ENCODE data around the gene ARL6IP4. TPM values are rescaled to one million over a fixed set of nuclear protein-coding genes. Genes with fewer than 3 reads are reported as not detected.

ARL6IP4 gene
- total RNA-seq, 2 donors from 2014 or later, result 136 to 158 TPM

DNA sequence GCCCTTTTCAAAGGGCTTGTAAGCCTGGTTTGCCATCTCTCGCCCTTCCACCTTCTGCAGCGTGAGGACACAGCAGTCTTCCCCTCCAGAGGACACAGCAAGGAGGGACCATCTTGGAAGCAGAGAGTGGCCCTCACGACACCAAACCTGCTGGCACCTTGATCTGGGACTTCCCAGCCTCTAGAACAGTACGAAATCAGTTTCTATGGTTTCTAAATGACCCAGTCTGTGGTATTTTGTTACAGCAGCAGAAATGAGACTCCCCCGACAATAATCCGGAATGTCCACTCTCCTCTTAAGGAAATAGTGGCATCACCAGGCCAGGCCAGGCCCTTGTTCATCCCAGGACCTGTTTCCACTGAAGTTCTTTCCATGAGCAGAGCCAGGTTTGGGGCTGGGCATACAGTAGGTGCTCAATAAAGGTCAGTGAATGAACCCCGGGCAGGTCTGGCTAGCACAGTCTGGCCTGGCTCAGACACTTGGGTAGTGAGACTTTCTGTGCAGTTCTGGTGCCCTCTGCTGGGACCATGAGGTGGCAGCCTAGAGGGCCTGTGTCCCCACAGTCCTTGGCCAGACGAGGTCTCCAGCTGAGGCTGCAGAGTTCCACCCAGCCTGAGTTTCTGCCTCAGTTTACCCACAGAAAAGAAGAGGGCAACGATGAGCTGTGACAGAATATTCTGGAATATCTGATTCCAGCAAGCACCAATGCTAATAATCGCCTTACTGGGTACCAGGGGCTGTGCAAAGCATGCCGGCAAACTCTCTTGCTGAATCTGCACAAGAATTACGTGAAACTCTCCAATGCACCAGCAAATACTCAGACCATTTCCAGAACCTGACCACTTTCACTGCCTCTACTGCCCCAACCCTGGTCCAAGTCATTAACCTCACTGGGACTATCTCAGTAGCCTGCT is 28.2 kb upstream of the ARL6IP4 start:
- DNase-seq (peak; percentile 81 to 84), ATAC-seq (peak; percentile 83)
- intact Hi-C loops (cut with DNase I, micrococcal nuclease), result loop anchor here (5.0 kb wide), 3 partner anchors 90 to 160 kb away; no protein-coding TSS in a partner anchor

DNA sequence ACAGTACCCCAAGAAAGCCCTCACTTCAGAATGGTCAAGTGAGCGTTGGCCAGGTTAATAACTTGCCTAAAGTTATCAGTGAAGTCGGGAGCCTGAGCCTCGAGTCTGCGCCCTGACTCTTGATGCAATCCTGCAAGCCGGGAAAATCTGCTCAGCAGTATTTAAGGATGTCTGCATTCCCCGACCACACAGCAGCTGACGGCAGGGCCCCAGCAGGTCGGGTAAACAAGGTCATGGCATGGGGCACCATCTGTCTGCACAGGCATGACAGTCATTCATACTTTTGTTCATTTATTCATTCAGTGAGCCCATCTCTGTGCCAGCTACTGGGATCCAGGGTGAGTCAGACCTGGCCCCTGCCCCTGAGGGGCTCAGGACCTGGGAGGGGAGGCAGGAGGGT is 25.3 kb upstream of the ARL6IP4 start:
- no peak for DNase-seq
- ATAC-seq, result no peak
- intact Hi-C loops (cut with DNase I, micrococcal nuclease), result no loop called here

DNA sequence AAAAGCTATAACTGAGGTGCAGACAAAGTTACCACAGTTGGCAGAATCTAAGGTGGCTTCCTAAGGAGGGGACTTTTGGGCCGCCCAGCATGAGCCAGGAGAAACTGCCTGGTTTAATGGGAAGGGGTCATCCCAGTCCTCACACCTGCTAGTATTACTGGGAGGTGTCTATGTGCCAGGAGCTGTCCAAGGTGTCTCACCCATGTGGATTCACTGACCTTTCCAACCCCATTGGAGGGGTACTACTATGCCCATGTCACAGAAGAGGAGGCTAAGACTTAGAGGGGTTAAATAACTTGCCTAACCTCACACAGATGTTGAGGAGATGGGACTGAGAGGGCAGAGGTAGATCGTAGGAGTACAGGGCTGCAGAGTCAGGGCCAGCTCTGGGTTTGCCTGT is 24.4 kb upstream of the ARL6IP4 start:
- intact Hi-C loops (cut with DNase I, micrococcal nuclease), result no loop called here
- DNase-seq (no peak), ATAC-seq (no peak)

DNA sequence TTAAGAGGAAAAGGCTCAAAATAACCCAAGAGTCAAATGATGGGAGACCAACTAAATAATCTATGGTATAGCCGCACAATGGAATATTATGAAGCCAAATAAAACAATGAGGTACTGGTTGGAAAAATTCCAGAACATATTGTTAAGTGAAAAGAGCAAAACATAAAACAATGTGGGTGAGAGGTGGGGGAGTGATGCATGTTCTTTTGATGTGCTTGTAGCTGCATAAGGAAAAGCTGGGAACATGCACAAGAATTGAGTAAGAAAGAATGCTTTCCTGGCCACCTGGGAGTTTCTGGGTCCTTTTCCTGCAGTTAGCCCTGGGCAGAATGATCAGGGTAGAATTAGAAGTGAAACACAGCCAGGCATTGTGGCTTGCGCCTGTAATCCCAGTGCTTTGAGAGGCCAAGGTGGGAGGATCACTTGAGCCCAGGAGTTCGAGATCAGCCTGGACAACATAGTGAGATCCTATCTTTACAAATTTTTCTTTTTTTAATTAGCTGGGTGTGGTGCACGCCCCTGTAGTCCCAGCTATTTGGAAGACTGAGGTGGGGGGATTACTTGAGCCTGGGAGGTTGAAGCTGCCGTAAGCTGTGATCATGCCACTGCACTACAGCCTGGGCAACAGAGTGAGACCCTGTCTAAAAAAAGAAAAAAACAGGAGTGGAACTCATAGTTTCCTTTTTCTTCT is 22.1 kb upstream of the ARL6IP4 start:
- intact Hi-C loops (cut with DNase I, micrococcal nuclease), result no loop called here
- ATAC-seq, result no peak
- no peak for DNase-seq

DNA sequence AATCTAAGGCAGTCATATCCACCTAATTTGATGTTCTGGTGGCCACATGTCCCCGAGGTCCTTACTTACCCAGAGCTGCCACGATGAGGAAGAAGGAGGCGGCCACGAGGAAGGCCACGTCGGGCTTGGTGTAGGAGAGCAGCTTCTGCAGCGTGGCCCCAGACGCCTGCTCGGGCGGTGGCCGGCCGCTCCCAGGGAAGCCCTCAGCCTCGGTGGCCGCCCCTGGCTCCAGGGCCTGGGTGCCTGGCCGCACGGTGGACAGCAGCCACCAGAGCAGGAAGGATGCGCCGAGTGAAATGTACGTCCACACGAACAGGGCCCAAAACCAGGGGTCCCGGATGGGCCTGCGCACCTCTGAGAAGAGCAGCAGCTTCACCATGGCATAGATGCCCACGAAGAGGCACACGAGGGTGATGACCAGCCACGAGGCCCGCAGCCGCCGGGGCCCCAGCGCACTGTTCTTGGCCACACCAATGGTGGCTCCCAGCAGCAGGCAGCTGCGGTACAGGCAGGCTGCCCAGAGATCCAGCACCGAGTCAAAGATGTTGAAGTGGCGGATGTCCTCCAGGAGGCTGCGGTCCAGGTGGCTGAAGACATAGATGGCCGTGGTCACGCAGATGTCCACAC is 20.8 kb upstream of the ARL6IP4 start:
- ATAC-seq, result no peak
- intact Hi-C loops (cut with DNase I, micrococcal nuclease), result no loop called here
- no peak for DNase-seq

DNA sequence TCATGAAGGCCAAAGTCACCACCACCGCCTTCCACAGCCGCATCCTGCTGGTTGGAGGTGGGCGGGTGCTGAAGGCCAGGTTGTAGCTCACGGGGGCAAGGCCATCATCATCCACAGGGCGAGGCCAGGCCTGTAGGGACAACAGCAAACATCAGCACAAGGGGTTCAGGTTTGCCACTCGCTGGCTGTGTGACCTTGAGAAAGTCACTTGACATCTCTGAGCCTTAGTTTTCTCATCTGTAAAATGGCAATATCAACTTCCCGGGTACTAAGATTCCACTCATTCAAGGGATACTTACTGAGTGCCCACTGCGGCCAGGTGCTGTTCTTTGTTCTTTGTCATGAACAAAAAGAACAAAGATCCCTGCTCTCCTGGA is 20.3 kb upstream of the ARL6IP4 start:
- ATAC-seq (no peak), DNase-seq (peak in 1 of 2 donors; percentile 9)
- intact Hi-C loops (cut with DNase I, micrococcal nuclease), result no loop called here

DNA sequence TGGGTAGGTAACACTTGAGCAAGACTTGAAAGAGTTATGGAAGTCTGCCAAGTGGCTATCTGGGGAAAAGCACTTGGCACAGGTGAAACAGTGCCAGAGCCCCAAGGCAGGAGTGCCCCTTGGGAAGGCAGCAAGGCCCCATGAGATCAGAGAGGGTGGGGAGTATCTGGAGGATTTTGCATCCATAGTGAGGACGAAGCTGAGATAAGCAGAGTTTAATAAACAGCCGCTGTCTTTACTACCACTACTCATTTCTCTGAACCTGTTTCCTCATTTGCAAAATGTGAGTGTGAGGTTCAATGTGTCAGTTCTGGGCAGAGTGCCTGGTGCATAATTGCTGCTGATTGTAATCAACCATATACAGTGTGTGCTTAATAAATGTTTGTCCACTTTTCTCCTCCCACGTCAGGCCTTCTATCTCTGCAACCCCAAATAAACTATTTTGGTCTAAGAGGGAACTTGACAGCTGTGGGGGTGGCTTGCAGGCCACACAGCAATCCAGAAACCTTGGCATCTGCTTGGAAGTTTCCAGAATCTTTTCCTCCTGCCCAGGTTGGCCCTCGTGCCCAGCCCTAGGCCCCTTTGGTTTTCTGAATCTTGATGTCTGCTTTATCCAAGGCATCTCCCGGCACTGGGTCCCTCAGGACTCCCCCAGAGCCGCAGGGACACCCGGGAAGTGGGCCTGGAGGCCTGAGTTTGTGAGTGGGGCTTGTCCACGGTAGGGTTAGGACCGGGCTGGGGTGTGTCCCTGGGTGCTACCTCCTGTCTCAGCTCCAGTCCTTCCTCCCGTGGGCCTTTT is 18.8 kb upstream of the ARL6IP4 start:
- ATAC-seq (peak; percentile 59), DNase-seq (peak; percentile 26 to 75)
- intact Hi-C loops (cut with DNase I, micrococcal nuclease), result no loop called here

DNA sequence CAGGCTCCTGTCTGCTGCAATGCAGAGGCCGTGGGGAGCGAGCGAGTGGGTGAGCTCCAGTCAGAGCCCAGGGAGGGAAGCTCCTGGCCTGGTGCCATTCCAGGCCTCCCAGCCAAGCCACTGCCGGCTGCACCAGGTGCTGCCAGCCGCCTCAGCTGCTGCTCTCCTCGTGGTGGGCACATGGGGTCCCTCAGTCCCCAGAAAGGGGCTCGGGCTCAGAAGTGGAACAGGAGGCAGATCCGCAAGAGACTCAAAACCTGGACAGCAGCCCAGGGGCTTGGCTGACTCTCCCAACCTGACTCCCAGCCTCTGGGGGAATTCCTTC is 16.6 kb upstream of the ARL6IP4 start:
- DNase-seq, result no peak
- no peak for ATAC-seq

DNA sequence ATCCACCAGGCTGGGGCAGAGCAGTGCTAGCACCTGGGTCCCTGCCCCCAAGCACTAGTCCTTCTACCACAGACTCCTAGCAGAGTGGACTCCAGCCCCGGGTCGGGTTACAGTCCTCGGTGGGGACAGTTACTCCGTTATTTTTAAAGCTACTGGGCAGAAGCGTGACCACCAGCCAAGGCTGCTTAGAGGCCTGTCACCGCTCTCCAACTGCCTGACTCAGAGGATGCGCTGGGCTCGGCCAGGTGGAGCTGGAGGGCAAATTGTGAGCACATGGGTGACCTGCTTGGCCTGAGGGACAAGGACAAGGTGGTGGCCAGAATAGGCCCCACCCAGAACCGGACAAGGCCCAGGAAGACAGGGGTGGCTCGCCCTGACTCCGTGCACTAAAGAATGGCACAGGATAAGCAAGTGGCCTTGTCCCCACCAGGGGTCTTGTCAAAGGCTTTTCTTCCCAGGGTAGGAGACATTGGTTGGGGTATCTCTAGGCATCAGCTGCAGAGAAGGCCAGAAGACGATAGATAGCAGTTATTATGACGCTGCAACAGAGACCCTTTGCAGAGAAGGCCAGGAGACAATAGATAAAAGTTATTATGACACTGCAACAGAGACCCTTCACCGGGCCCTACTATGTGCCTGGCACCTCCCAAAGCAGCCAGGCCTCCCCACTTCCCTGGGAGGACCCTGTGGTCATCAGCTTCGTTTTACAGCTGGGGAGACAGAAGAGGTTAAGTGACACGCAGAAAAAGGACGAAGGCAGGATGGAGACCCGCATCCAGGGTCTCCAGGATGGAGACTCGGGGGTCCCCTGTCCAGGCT is 15.8 kb upstream of the ARL6IP4 start:
- intact Hi-C loops (cut with DNase I, micrococcal nuclease), result no loop called here
- DNase-seq, result no peak
- no peak for ATAC-seq

More for the DNA sequence above, 16.6 kb upstream of the ARL6IP4 start:
- intact Hi-C loops (cut with DNase I, micrococcal nuclease), result no loop called here

DNA sequence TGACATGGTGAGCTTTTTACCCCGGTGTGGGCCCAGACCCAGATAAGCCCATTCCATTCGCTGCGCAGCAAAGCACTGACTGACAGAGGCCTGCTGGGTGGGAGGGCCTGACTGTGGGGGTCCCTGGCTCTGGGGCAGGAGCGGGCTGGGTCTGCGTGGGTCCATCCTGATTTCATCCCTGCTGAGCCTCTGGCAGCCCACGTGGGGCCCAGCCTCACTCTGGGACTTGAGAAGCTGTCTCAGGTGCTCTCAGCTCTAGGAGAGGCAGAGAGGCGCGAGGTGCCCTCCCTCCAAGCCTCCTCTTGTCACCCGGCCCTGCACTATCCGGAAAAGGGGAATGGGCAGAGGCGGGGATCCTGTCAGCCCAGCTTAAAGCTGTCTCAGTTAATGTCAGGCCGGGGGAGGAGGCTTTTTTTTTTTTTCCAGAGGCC is 15.1 kb upstream of the ARL6IP4 start:
- ATAC-seq (no peak), DNase-seq (no peak)
- intact Hi-C loops (cut with DNase I, micrococcal nuclease), result no loop called here

DNA sequence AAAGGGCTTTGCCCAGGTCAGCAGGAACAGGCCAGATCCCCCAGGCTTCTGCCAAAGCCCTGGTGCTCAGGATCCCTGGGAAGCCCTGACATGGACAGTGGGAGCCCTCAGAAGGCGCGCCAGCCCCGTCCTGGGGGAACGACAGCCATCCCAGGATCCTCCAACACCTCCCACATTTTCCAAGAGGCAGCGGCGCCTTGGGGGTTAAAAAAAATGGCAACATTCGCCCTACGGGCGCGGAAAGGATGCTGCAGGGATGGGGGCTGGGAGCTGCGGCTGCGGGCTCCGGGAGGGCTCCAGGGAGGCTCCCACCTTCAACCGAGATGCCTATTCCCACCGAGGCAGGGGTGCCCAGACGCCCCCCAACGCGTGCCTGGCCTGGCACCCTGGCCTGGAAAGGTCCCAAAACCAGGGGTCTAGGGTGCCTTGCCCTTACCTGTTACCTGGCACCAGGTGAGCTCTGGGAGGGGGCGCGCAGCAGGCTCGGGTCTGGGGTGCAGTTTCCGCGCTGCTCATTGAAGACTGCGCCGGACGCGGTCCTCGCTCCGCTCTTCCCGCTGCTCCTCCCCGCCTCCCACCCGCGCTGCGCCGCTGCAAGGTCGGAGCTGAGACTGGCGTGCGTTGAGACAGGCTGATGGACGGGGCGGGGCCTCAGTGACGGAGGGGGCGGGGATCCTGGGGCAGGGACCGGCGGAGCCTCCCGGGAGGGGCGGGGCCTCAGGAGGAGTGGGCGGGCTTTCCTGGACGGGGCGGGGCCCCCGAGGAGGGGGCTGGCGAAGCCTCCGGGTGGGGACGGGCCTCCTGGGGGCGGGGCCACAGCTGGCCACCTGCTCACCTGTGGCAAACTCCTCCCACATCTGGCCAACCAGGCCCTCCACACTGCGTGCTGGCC is 14.4 kb upstream of the ARL6IP4 start, which contains the start of gene ABCB9:
Gene ABCB9 (minus strand): TSS at position 613 of the 892 bp plus-strand sequence. CDS start 6,228 bp downstream, outside the sequence.
- ATAC-seq (peak; percentile 87), DNase-seq (peak; percentile 95 to 97)
- intact Hi-C loops (cut with DNase I, micrococcal nuclease), result no loop called here

DNA sequence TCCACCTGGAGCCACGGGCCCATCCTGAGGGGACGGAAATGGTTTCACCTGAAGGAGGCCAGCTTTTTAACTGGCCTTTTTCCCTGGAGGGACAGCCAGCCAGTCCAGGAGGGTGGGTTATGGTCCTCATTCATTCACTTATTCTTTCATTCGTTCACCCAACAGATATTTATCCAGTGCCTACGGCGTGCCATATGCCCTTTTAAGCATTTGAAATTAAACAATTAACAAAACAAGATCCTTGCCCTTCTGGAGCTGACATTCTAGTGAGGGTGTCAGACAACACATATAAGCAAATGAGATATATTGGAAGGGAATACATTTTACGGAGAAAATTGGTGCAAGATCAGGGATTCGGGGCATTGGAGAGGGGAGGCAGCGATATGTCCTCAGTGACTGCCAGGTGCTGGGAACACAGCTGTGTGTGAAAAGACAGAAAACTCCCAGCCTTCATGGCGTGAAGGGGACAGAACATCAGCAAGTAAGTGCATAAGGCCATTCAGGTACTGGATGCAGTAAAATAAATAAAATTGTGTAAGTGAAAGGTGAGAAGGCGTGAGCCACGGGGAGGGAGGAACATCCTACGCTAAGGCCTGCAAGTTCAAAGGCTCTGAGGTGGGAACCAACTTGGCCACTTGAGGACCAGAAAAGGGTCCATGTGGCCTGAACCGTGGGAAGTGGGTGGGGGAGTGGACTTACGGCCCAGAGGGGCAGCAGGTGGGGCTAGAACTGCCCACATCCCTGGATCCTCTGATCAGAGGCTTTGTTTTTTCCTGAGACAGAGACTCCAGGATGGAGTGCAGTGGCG is 13.5 kb upstream of the ARL6IP4 start:
- DNase-seq, result no peak
- ATAC-seq, result peak; percentile 10
- intact Hi-C loops (cut with DNase I, micrococcal nuclease), result no loop called here

DNA sequence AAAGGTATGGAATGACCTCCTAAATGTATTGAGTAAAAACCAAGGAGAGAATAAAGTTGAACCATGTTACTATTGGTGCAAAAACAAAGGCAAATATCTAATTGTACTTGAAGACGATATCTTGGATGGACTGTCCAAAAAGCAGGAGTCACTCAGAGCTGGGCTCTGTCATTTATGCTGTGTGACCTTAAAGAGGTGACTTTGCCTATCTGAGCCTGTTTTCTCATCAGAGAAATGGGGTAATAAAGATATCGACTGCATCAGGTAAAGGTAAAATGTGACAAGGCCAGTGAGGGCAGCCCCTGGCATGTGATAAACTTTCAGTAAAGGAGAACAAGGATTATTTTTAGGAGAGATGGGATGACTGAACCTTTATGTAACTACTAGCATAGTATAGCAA is 12.4 kb upstream of the ARL6IP4 start:
- no peak for DNase-seq
- intact Hi-C loops (cut with DNase I, micrococcal nuclease), result no loop called here
- no peak for ATAC-seq

DNA sequence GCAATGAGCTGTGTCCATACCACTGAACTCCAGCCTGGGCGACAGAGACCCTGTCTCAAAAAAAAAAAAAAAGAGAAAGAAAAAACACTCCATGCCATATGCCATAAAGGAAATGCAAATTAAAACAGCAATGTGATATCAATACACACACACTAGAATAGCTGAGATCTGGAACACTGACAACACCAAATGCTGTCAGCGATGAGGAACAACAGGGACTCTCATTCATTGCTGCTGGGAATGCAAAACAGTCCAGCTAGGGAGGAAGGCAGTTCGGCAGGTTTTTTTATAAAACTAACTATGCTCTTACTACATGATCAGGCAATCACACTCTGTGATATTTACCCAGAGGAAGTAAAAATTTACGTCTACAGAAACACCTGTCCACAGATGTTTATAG is 10.8 kb upstream of the ARL6IP4 start:
- DNase-seq (no peak), ATAC-seq (peak; percentile 2)
- intact Hi-C loops (cut with DNase I, micrococcal nuclease), result no loop called here

DNA sequence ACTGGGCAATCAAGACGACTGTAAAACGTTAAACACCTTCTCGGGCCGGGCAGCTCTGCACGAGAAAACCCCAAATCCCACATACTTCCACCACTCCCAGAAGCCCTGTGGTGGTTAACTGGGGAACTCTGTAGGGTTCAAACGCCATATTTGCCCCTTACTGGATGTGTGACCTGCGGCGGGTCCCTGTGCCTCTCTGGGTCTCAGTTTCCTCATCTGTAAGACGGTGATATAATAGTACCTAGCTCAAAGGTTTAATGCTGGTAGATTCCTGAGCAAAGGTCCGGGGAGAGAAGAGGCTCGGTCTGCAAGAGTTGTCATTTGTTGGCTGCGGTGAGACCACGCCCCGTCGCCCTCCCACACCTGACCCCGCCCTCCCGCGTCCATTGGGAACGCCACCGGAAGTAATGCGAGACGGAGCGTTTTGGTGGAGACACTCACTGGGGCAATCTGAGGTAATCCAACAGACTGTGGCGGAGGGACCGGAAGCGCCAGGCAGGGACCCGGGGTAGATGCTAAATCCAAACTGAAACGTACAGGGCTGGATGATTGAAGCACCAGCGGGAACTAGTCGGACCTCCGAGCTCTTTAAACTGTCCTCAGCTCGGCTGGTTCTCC is 6.1 kb upstream of the ARL6IP4 start:
- intact Hi-C loops (cut with DNase I, micrococcal nuclease), result no loop called here
- ATAC-seq, result peak; percentile 86

More for the DNA sequence above, 6.1 kb upstream of the ARL6IP4 start:
- DNase-seq, result peak; percentile 99
